CD14-positive monocyte (primary cell): ENCODE measurements around the gene PIK3C3. TPM values are rescaled to one million over a fixed set of nuclear protein-coding genes. Genes with fewer than 3 reads are reported as not detected.
A peak's percentile ranks its signal among the peaks of the same experiment; 100 is the strongest.

Experiments
- DNase-seq, 3 donors: peaks; one replicate each; pipeline ENCODE4 v3.0.0-alpha.2; 2011 to 2022
- H2AFZ ChIP-seq: 2 replicates; pipeline ENCODE4 v1.6.0; 2012; ENCODE audit warnings: mild to moderate bottlenecking, low read depth, low read length, inconsistent platforms; ENCODE audit not compliant: insufficient read depth, poor library complexity, severe bottlenecking
- H3K27ac ChIP-seq, 2 donors: 1 replicate in 1 of 2; 2 replicates in 1 of 2; pipeline ENCODE4 v1.5.1; 2012 to 2013; ENCODE audit warnings: low read length in 2 of 2, control low read depth in 1 of 2, inconsistent platforms in 1 of 2, low read depth in 1 of 2, mild to moderate bottlenecking in 1 of 2
- H3K27me3 ChIP-seq, 2 donors: one replicate each; pipeline versions ENCODE4 v1.6.0 to v1.6.1; 2011 to 2013; ENCODE audit warnings: low read length in 2 of 2; ENCODE audit not compliant: control insufficient read depth in 2 of 2, insufficient read depth in 2 of 2
- H3K36me3 ChIP-seq, 2 donors: replicated peaks in 1 of 2; 1 replicate in 1 of 2; 2 replicates in 1 of 2; pipeline versions ENCODE4 v1.5.1 to v1.6.1; 2012 to 2013; ENCODE audit warnings: low read length in 2 of 2, control low read depth in 1 of 2, inconsistent platforms in 1 of 2, mild to moderate bottlenecking in 1 of 2; ENCODE audit not compliant: insufficient read depth in 2 of 2, control insufficient read depth in 1 of 2
- H3K4me1 ChIP-seq, 2 donors: 1 replicate in 1 of 2; 2 replicates in 1 of 2; pipeline versions ENCODE4 v1.5.1 to v1.6.1; 2012 to 2013; ENCODE audit warnings: low read length in 2 of 2, control low read depth in 1 of 2, inconsistent platforms in 1 of 2, mild to moderate bottlenecking in 1 of 2, moderate library complexity in 1 of 2; ENCODE audit not compliant: insufficient read depth in 2 of 2, control insufficient read depth in 1 of 2
- H3K4me2 ChIP-seq: replicated peaks from 2 replicates; pipeline ENCODE3; 2012; ENCODE audit warnings: low read length, moderate library complexity, mild to moderate bottlenecking; ENCODE audit not compliant: poor library complexity, severe bottlenecking; ENCODE audit errors: extremely low read depth
- H3K4me3 ChIP-seq, 3 experiments: fragments of 200-600 bp in 1 of 3; sonication (generic) in 1 of 3; replicated peaks in 1 of 3; 1 replicate in 2 of 3; 2 replicates in 1 of 3; pipeline ENCODE4 v1.5.1; 2011 to 2013; ENCODE audit warnings: low read length in 3 of 3, mild to moderate bottlenecking in 3 of 3, control low read depth in 2 of 3, low read depth in 2 of 3, inconsistent platforms in 1 of 3, moderate library complexity in 1 of 3
- H3K79me2 ChIP-seq: 2 replicates; pipeline ENCODE4 v1.6.0; 2012; ENCODE audit warnings: mild to moderate bottlenecking, control low read depth, inconsistent platforms, low read length, moderate library complexity; ENCODE audit not compliant: insufficient read depth
- H3K9ac ChIP-seq: 2 replicates; pipeline ENCODE4 v1.6.0; 2017; ENCODE audit warnings: low read length, mild to moderate bottlenecking; ENCODE audit not compliant: insufficient read depth, poor library complexity, severe bottlenecking
- H3K9me3 ChIP-seq, 2 donors: replicated peaks in 1 of 2; 1 replicate in 1 of 2; 2 replicates in 1 of 2; pipeline versions ENCODE4 v1.5.1 to v1.6.1; 2012 to 2013; ENCODE audit warnings: low read length in 2 of 2, control low read depth in 1 of 2; ENCODE audit not compliant: control insufficient read depth in 1 of 2, insufficient read depth in 1 of 2
- H4K20me1 ChIP-seq: 2 replicates; pipeline ENCODE4 v1.6.0; 2012; ENCODE audit warnings: mild to moderate bottlenecking, low read length, control low read depth, moderate library complexity; ENCODE audit not compliant: insufficient read depth
- H3K27ac Mint-ChIP-seq, 7 donors: one replicate each; pipeline ENCODE4 v1.8.0; 2020; ENCODE audit warnings: mild to moderate bottlenecking in 7 of 7, mixed read lengths in 7 of 7, moderate library complexity in 6 of 7, inconsistent platforms in 2 of 7
- H3K27me3 Mint-ChIP-seq, 3 donors: one replicate each; pipeline ENCODE4 v1.8.0; 2021 to 2022; ENCODE audit warnings: low read depth in 3 of 3, mild to moderate bottlenecking in 3 of 3, mixed read lengths in 3 of 3, moderate library complexity in 3 of 3, inconsistent platforms in 1 of 3
- H3K36me3 Mint-ChIP-seq, 2 donors: one replicate each; pipeline ENCODE4 v1.8.0; 2020; ENCODE audit warnings: mixed read lengths in 2 of 2, inconsistent platforms in 1 of 2, mild to moderate bottlenecking in 1 of 2
- H3K4me1 Mint-ChIP-seq: one replicate; pipeline ENCODE4 v1.8.0; 2020; ENCODE audit warnings: mild to moderate bottlenecking, mixed read lengths
- H3K4me3 Mint-ChIP-seq, 2 donors: one replicate each; pipeline ENCODE4 v1.8.0; 2020; ENCODE audit warnings: mild to moderate bottlenecking in 2 of 2, mixed read lengths in 2 of 2, moderate library complexity in 1 of 2
- H3K9me3 Mint-ChIP-seq, 7 donors: one replicate each; pipeline ENCODE4 v1.8.0; 2020 to 2022; ENCODE audit warnings: mixed read lengths in 7 of 7, mild to moderate bottlenecking in 6 of 7, moderate library complexity in 6 of 7, inconsistent platforms in 2 of 7
- CTCF ChIP-seq: fragments of 200-600 bp; IDR thresholded peaks from one replicate; pipeline ENCODE4 v1.8.0; 2022; ENCODE audit warnings: antibody characterized with exemption, mild to moderate bottlenecking
- WGBS: methylation state at CpG from one replicate; pipeline ENCODE4 v1.1.5; 2013; ENCODE audit warnings: missing lambda C conversion rate; ENCODE audit not compliant: insufficient coverage; 5-methylcytosine and 5-hydroxymethylcytosine counted together
- intact Hi-C, 2 donors: fragments of 100-400 bp; cut with micrococcal nuclease; formaldehyde crosslinking; loops; one replicate each; pipeline versions ENCODE4 v1.15.0 to v1.15.1; 2023
- polyA plus RNA-seq, 3 donors: library from polyadenylated mRNA; depleted of rRNA in 1 of 3; unstranded in 2 of 3; stranded (reverse) in 1 of 3; fragments of 300-500 nt in 2 of 3; fragments of >200 nt in 1 of 3; fragmentation: Illumina TruSeq in 2 of 3; gene quantifications; 1 replicate in 2 of 3; 2 replicates in 1 of 3; pipeline ENCODE4 v1.2.3, GENCODE V29; 2012 to 2021

PIK3C3 gene
- polyA plus RNA-seq, 3 donors = 16.5 to 29.1 (median 25.9) TPM

- peaks cover 8 to 9% of the 10 kb centered on the region in 2 donors for H3K4me1 ChIP-seq
- peak overlapping the region in 1 of 7 donors; percentile 78 for H3K27ac Mint-ChIP-seq
- H3K79me2 ChIP-seq = no peaks in the 10 kb centered on the region
- WGBS = 100% methylated on average over 4 of the region's 4 CpGs
- intact Hi-C loops = no loop called here
- peaks cover 11% of the 10 kb centered on the region for H4K20me1 ChIP-seq
- peaks cover 6% of the 10 kb centered on the region for H3K4me1 Mint-ChIP-seq
- no peak overlapping the region for H3K4me3 Mint-ChIP-seq
- H3K4me2 ChIP-seq = no peak overlapping the region
- H3K27ac ChIP-seq = no peak overlapping the region
- TF ChIP-seq CTCF = no peak
- no peaks in the 10 kb centered on the region for H3K9me3 ChIP-seq
- no peaks in the 10 kb centered on the region for H3K27me3 Mint-ChIP-seq
- peaks cover 40 to 79% of the 10 kb centered on the region in 2 donors for H3K36me3 ChIP-seq
- H3K36me3 Mint-ChIP-seq = peaks cover 54 to 58% of the 10 kb centered on the region in 2 donors
- H3K9ac ChIP-seq = no peak overlapping the region
- H3K9me3 Mint-ChIP-seq = no peaks in the 10 kb centered on the region
- no peak for DNase-seq
- H3K4me3 ChIP-seq = no peak overlapping the region
- no peaks in the 10 kb centered on the region for H3K27me3 ChIP-seq
- no peak overlapping the region for H2AFZ ChIP-seq
Observed at GRCh38 chr18:42011053-42011452, 56.0 kb downstream of the PIK3C3 start.

GRCh38 chr18:42018831-42019230 is 63.8 kb downstream of the PIK3C3 start:
- DNase-seq = no peak
- no peaks in the 10 kb centered on the region for H3K4me1 Mint-ChIP-seq
- no peak for TF ChIP-seq CTCF
- Histone ChIP-seq H3K79me2 (no peaks in the 10 kb centered on the region), H2AFZ (no peak overlapping the region), H3K4me3 (no peak overlapping the region), H3K27ac (no peak overlapping the region), H3K9me3 (no peaks in the 10 kb centered on the region), H3K4me2 (no peak overlapping the region), H3K9ac (no peak overlapping the region), H3K36me3 (peaks cover 54 to 91% of the 10 kb centered on the region in 2 donors), H4K20me1 (no peaks in the 10 kb centered on the region), H3K27me3 (no peaks in the 10 kb centered on the region), H3K4me1 (no peaks in the 10 kb centered on the region)
- H3K4me3 Mint-ChIP-seq = no peak overlapping the region
- H3K27ac Mint-ChIP-seq = no peak overlapping the region
- 94% methylated on average over 2 of the region's 4 CpGs for WGBS
- no peaks in the 10 kb centered on the region for H3K9me3 Mint-ChIP-seq
- intact Hi-C loops = no loop called here
- peaks cover 45 to 51% of the 10 kb centered on the region in 2 donors for H3K36me3 Mint-ChIP-seq
- no peaks in the 10 kb centered on the region for H3K27me3 Mint-ChIP-seq
